SK-N-MC (cell line): ENCODE results near the gene UBXN4.

Experiments used
- EZH2 ChIP-seq: fragments of 200-600 bp; sonication (generic); IDR thresholded peaks from one replicate; pipeline ENCODE4 v1.6.1; 2017; ENCODE audit warnings: antibody characterized with exemption
- POLR2AphosphoS5 ChIP-seq: IDR thresholded peaks from 2 replicates; pipeline ENCODE4 v1.6.1; 2012; ENCODE audit warnings: mild to moderate bottlenecking, low read depth, low read length, borderline replicate concordance

- no peak for TF ChIP-seq EZH2
- no peak for TF ChIP-seq POLR2AphosphoS5
These were observed 89.6 kb downstream of the UBXN4 start for GRCh38 chr2:135831180-135831812.
